ENCODE results near the gene DNAAF1.
A peak's percentile ranks its signal among the peaks of the same experiment; 100 is the strongest.

Gene DNAAF1

GRCh38 chr16:84159800-84160199 lies 14.7 kb downstream of the DNAAF1 start:
- DNase-seq (ENCODE audit: low spot score), result no peak

- no peak for DNase-seq (ENCODE audit: low spot score)
Observed at GRCh38 chr16:84161037-84161436, 15.9 kb downstream of the DNAAF1 start.

- DNase-seq (ENCODE audit: low spot score), result no peak
Observed at GRCh38 chr16:84161801-84162200, 16.7 kb downstream of the DNAAF1 start.

GRCh38 chr16:84165746-84166145 lies 20.6 kb downstream of the DNAAF1 start:
- DNase-seq (ENCODE audit: low spot score), result no peak

GRCh38 chr16:84166796-84167695 lies 21.9 kb downstream of the DNAAF1 start:
- no peak for DNase-seq (ENCODE audit: low spot score)

- no peak for DNase-seq (ENCODE audit: low spot score)
Observed at GRCh38 chr16:84169765-84170310, 24.7 kb downstream of the DNAAF1 start.

- DNase-seq (ENCODE audit: low spot score), result no peak
Observed at GRCh38 chr16:84174396-84174795, 29.3 kb downstream of the DNAAF1 start.

- DNase-seq (ENCODE audit: low spot score), result peak; percentile 72
Observed at GRCh38 chr16:84175350-84176081, 30.4 kb downstream of the DNAAF1 start.

- DNase-seq (ENCODE audit: low spot score), result no peak
Observed at GRCh38 chr16:84176192-84177053, 31.3 kb downstream of the DNAAF1 start.

GRCh38 chr16:84177741-84178073 lies 32.6 kb downstream of the DNAAF1 start:
- DNase-seq (ENCODE audit: low spot score), result no peak

GRCh38 chr16:84178146-84178765 lies 33.1 kb downstream of the DNAAF1 start:
- no peak for DNase-seq (ENCODE audit: low spot score)

- DNase-seq (ENCODE audit: low spot score), result no peak
Observed at GRCh38 chr16:84178892-84179611, 33.9 kb downstream of the DNAAF1 start.

GRCh38 chr16:84179612-84180320 lies 34.7 kb downstream of the DNAAF1 start:
- no peak for DNase-seq (ENCODE audit: low spot score)

GRCh38 chr16:84180519-84181140 lies 35.5 kb downstream of the DNAAF1 start:
- no peak for DNase-seq (ENCODE audit: low spot score)

GRCh38 chr16:84181144-84181915 lies 36.2 kb downstream of the DNAAF1 start:
- no peak for DNase-seq (ENCODE audit: low spot score)

GRCh38 chr16:84182104-84182503 lies 37.0 kb downstream of the DNAAF1 start:
- no peak for DNase-seq (ENCODE audit: low spot score)

- no peak for DNase-seq (ENCODE audit: low spot score)
Observed at GRCh38 chr16:84182680-84183571, 37.8 kb downstream of the DNAAF1 start.

GRCh38 chr16:84183572-84183875 lies 38.4 kb downstream of the DNAAF1 start:
- DNase-seq (ENCODE audit: low spot score), result no peak

Measured in SK-N-DZ (cell line).